GM18526 (cell line): Measurements from ENCODE around the gene FXYD7.

Experiments
- POLR2A ChIP-seq: IDR thresholded peaks from 3 replicates; pipeline ENCODE4 v1.6.1; 2011; ENCODE audit not compliant: insufficient read length; ENCODE audit errors: extremely low read depth

FXYD7 gene

DNA sequence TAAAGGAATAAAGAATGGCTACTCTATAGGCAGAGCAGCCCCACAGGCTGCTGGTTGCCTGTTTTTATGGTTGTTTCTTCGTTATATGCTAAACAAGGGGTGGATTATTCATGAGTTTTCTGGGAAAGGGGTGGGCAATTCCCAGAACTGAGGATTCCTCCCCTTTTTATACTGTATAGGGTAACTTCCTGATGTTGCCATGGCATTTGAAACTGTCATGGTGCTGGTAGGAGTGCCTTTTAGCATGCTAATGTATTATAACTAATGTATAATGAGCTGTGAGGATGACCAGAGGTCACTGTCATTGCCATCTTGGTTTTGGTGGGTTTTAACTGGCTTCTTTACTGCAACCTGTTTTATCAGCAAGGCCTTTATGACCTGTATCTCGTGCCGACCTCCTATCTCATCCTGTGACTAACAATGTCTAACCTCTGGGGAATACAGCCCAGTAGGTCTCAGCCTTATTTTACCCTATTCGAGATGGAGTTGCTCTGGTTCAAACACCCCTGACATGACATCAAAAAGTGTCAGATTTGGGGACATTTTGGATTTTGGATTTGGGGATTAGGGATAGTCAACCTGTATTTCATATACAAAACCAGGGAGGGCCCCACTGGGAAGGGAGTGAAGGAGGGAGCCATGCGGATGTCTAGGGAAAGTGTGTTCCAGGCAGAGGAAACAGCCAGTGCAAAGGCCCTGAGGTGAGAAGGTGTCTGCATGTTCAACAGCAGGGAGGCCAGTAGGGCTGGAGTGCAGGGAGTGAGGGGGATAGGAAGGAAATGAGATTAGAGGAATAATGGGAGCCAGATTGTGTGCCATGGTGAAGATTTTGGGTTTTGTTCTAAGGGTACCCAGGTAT, 22.4 kb downstream of the FXYD7 start:
- TF ChIP-seq POLR2A: no peak

DNA sequence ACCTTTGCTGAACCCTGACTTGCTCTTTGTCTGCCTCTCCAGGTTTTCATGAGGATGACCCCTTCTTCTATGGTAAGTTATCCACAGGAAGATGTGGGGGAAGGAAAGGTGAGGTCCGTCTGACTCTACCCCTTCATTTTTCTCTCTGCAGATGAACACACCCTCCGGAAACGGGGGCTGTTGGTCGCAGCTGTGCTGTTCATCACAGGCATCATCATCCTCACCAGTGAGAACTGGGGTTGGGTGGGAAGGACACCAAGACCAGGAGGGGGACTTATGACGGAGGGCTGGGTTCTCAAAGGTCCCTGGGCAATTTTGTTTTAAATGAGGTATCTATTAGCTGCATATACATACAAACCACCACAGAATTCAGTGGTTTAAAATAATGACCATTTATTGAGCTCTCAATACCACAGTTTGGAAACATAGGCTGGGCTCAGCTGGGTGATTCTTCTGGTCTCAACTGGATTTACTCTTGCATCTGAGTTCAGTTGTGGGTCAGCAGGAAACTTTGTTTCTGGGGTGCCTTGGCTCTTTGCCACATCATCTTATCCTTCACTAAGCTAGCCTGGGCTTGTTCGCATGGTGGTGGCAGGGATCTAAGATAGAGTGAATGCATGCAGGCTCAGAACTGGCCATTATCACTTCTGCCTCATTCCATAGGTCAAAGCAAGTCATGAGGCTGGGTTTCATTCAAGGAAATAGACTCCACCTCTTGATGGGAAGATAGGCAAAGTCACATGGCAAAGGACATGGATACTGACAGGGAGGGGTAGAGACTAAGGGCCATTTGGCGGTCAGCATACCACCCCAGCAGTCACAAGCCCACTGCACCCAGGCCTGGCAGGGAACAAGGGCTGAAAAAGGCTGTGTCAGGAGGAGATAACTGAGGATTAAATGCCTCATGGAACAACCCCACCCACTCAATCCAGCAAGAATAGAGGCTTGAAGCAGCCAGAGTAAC, 23.3 kb downstream of the FXYD7 start:
- no peak for TF ChIP-seq POLR2A

DNA sequence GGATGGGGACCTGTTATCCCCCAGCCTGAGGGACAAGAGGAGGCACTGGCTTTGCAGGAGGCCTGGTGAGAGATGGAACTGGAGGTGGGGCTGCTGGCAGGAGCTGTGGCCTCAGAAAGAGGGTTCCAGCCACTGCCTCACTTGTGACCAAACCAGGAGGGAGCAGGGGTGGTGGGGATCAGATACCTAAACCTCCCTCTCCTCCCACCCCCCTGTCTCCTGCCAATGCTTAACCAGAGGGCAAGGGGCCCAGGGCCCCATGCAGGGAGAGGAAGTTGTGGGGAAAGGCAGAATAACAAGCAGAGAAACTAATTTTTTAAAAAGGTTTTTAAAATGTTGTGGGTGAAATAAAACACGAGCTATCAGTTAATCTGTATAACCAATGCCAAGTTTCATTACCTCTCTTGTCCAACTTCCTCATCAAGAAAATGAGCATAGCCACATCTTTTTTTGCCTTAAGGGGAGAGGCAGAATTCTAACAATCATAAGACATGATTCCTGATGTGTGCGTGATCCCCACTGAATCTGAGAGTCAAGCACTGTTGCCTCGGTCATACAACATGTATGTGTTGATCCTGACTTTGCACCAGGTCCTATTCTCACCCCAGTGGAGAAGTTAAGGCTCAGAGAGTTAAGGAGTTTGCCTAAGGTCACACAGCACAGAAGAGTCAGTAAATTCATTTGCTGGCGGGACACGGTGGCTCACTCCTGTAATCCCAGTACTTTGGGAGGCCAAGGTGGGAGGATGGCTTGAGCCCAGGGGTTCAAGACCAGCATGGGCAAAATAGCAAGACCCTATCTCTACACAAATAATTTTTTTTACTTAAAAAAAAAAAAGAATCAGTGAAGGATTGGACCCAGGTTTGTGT, 24.4 kb downstream of the FXYD7 start:
- no peak for TF ChIP-seq POLR2A

DNA sequence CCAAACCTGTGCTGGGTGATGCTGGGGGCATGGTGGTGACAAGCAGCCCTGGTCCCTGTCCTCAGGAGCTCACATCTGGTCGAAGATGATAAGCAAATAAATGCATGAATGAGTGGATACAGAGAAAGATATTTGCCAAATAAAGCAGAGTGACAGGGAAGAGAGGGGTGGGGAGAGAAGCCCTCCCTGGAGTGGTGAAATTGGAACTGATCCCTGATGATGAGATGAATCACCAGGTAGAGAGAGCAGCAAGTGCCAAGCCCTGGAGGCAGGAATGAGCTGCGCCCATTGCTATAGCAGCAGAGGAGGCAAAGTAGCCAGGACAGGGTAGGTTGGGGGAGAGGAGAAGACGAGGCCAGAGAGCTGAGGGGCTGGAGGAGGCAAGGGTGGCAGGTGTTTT, 25.1 kb downstream of the FXYD7 start:
- TF ChIP-seq POLR2A: no peak

- no peak for TF ChIP-seq POLR2A
Observed at GRCh38 chr19:35169221-35169995, 26.4 kb downstream of the FXYD7 start.

DNA sequence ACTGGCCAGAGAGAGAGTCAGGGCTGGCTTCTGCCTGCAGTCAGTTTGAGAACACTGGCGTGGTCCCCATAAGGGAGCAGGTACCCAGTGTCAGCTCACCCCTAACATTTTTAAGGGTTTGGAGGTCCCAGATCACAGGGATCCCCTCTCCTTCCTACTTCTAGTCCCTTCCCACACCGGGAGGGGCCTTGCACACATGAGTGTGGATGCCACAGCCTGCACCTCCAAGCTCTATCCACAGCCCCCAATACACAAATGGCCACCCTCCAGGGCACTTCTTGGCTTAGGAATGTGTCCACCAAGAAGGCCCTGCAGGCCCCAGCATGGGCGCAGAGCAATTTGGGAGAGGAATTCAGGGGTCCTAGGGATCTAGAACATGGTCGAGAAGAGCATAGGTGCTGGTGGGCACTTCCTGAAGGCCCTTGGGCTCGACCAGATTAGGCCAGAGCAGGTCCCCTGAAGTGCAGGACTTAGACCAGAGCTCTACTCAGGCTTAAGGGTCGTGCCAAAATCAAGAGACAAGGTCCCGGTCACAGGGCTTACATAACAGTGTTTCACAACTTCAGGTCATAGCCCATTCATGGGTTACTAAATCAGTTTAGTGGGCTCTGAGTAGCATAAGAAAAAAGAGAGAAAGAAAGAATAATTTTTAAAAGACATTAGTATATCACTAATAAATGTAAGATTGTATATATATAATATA, 27.5 kb downstream of the FXYD7 start:
- no peak for TF ChIP-seq POLR2A

DNA sequence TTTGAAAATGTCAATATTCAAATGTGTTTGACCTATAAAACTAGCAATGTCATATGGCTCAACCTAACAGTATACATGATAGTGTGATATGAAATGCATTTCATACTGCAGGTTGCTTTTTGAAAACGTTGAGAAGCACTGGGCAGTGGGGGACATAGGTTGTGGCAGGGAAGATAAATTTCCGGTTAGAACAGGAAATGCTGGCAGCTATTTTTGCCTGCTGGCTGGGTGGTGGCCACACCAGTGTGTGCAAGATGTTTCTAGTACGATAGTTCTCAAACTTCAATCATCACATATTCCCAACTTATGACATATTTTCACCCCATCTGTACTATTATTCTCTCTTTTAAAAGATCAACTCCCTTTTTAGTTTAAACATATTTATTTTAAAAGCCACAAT, 28.7 kb downstream of the FXYD7 start:
- no peak for TF ChIP-seq POLR2A

- TF ChIP-seq POLR2A: no peak
Observed at GRCh38 chr19:35174226-35174625, 31.2 kb downstream of the FXYD7 start.

DNA sequence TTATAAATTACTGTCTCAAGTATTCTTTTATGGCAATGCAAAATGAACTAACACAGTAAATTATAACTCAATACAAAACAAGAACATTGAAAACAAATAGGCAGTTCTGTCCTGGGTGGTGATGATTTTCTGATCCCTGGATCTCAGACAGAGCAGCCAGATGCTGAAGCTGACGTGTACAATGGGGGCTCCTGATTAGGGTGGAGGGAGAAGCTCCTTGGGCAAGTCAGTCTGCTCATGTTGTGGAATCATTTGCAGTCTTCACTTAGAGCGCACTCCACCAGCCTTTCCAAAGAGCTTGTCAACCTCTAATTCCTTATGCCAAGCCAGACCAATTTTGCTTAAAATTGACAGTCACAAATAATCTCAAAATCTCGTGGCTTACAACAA, 33.1 kb downstream of the FXYD7 start:
- no peak for TF ChIP-seq POLR2A

- TF ChIP-seq POLR2A: no peak
Observed at GRCh38 chr19:35177377-35178274, 34.6 kb downstream of the FXYD7 start.

- TF ChIP-seq POLR2A: no peak
Observed at GRCh38 chr19:35178701-35179100, 35.6 kb downstream of the FXYD7 start.

DNA sequence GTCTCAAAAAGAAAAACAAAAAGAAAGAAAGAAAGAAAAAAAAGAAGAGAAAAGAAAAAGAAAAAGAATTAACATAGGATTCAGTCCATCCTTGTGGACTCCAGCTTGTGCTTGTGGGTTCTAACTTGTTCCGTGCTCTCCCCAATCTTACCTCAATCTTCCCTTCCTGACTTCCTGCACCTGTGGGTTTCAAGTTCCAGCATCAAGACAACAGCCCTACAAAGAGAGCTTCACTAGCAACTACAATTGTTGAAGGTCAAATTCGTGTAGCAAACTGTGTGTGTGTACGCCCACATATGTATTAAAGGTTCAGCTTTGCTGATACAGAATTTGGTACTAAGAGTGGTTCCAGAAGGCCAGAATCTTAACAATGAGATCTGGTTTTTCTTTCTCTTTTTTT, 36.8 kb downstream of the FXYD7 start:
- TF ChIP-seq POLR2A: no peak

- no peak for TF ChIP-seq POLR2A
Observed at GRCh38 chr19:35181387-35181786, 38.3 kb downstream of the FXYD7 start.
